Measurements from ENCODE around the gene SMYD1. TPM values are rescaled to one million over a fixed set of nuclear protein-coding genes. Genes with fewer than 3 reads are reported as not detected.

SMYD1 gene
- total RNA-seq, 1 donor from 2014 or later = not detected

DNA sequence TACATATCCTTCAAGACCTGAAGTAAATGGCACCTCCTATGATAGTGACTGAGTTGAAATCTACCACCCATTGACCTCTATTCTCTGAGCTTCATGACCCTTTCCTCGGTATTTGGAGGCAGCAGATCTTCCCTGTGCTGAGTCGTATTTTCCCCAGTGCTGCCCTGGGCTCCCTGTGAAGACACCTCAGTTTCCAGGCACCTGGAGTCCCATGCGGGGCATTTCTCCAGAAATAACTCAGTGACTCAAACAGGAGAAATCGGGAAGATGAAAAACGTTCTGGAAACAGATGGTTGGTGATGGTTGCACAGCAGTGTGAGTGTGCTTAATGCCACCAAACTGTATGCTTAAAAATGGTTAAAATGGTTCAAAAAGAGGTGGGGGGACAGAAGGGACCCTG, 18.0 kb downstream of the SMYD1 start:
- no peak overlapping the region for H3K4me3 ChIP-seq
- H3K4me1 ChIP-seq = peaks cover 4% of the 10 kb centered on the region
- H3K9me3 ChIP-seq (ENCODE audit: low read depth) = no peaks in the 10 kb centered on the region
- H4K20me1 ChIP-seq (ENCODE audit: low read depth) = no peaks in the 10 kb centered on the region
- no peaks in the 10 kb centered on the region for H3K79me2 ChIP-seq (ENCODE audit: low read depth)
- H3F3A ChIP-seq (ENCODE audit: low read depth) = no peaks in the 10 kb centered on the region
- TF ChIP-seq EZH2 (IDR thresholded peaks at IDR 0.05) (no peak), CTCF (IDR thresholded peaks at IDR 0.05) (no peak), EZH2phosphoT487 (IDR thresholded peaks at IDR 0.05) (no peak)
- no peaks in the 10 kb centered on the region for H3K27me3 ChIP-seq
- H2AFZ ChIP-seq (replicated peaks) = no peak overlapping the region
- no peak for DNase-seq (ENCODE audit: low spot score)
- H3K4me2 ChIP-seq = no peak overlapping the region
- H3K9ac ChIP-seq = no peak overlapping the region
- Mint-ChIP-seq H3K4me3 (no peak overlapping the region), H3K9me3 (no peaks in the 10 kb centered on the region), H3K27me3 (ENCODE audit: insufficient read depth, low read depth) (peaks cover 6% of the 10 kb centered on the region), H3K36me3 (no peaks in the 10 kb centered on the region), H3K27ac (no peak overlapping the region), H3K4me1 (peaks cover 22% of the 10 kb centered on the region)
- no peaks in the 10 kb centered on the region for H3K36me3 ChIP-seq
- H3K27ac ChIP-seq = no peak overlapping the region

- Mint-ChIP-seq H3K27me3 (ENCODE audit: insufficient read depth, low read depth) (peaks cover 6% of the 10 kb centered on the region), H3K4me3 (no peak overlapping the region), H3K27ac (no peak overlapping the region), H3K9me3 (no peaks in the 10 kb centered on the region), H3K4me1 (peaks cover 29% of the 10 kb centered on the region), H3K36me3 (no peaks in the 10 kb centered on the region)
- Histone ChIP-seq H3K9ac (no peak overlapping the region), H3K36me3 (no peaks in the 10 kb centered on the region), H3F3A (ENCODE audit: low read depth) (no peaks in the 10 kb centered on the region), H3K4me2 (no peak overlapping the region), H3K79me2 (ENCODE audit: low read depth) (no peaks in the 10 kb centered on the region), H3K27me3 (no peaks in the 10 kb centered on the region), H4K20me1 (ENCODE audit: low read depth) (no peaks in the 10 kb centered on the region), H3K27ac (no peak overlapping the region), H3K4me3 (no peak overlapping the region), H3K9me3 (ENCODE audit: low read depth) (no peaks in the 10 kb centered on the region), H3K4me1 (peaks cover 4% of the 10 kb centered on the region), H2AFZ (replicated peaks) (no peak overlapping the region)
- DNase-seq (ENCODE audit: low spot score) = no peak
- TF ChIP-seq CTCF (IDR thresholded peaks at IDR 0.05) = no peak
- no peak for TF ChIP-seq EZH2 (IDR thresholded peaks at IDR 0.05)
- no peak for TF ChIP-seq EZH2phosphoT487 (IDR thresholded peaks at IDR 0.05)
Measured at GRCh38 chr2:88086401-88086800, 18.8 kb downstream of the SMYD1 start.

- no peak overlapping the region for H2AFZ ChIP-seq (replicated peaks)
- no peak for DNase-seq (ENCODE audit: low spot score)
- no peaks in the 10 kb centered on the region for H3K9me3 ChIP-seq (ENCODE audit: low read depth)
- no peaks in the 10 kb centered on the region for H3F3A ChIP-seq (ENCODE audit: low read depth)
- H3K27ac ChIP-seq = no peak overlapping the region
- H3K4me2 ChIP-seq = no peak overlapping the region
- no peak overlapping the region for H3K4me3 Mint-ChIP-seq
- peaks cover 4% of the 10 kb centered on the region for H3K27me3 Mint-ChIP-seq (ENCODE audit: insufficient read depth, low read depth)
- H3K27ac Mint-ChIP-seq = no peak overlapping the region
- H3K4me3 ChIP-seq = no peak overlapping the region
- no peaks in the 10 kb centered on the region for H3K9me3 Mint-ChIP-seq
- H3K36me3 Mint-ChIP-seq = no peaks in the 10 kb centered on the region
- no peaks in the 10 kb centered on the region for H3K36me3 ChIP-seq
- H4K20me1 ChIP-seq (ENCODE audit: low read depth) = no peaks in the 10 kb centered on the region
- peaks cover 4% of the 10 kb centered on the region for H3K4me1 ChIP-seq
- peaks cover 24% of the 10 kb centered on the region for H3K4me1 Mint-ChIP-seq
- H3K9ac ChIP-seq = no peak overlapping the region
- no peaks in the 10 kb centered on the region for H3K27me3 ChIP-seq
- no peaks in the 10 kb centered on the region for H3K79me2 ChIP-seq (ENCODE audit: low read depth)
- TF ChIP-seq EZH2phosphoT487 (IDR thresholded peaks at IDR 0.05) (no peak), CTCF (IDR thresholded peaks at IDR 0.05) (no peak), EZH2 (IDR thresholded peaks at IDR 0.05) (no peak)
Measured at GRCh38 chr2:88087073-88087472, 19.4 kb downstream of the SMYD1 start.

Data from neural progenitor cell (in vitro differentiated cells).